Mesothelial cell of epicardium (in vitro differentiated cells): ENCODE data around the gene EML4. TPM values are rescaled to one million over a fixed set of nuclear protein-coding genes. Genes with fewer than 3 reads are reported as not detected.
"Not testable (repeated sequence)": the region's sequence is repeated elsewhere in the genome, so short reads cannot be mapped to it uniquely, and the experiment has no call there.

ENCODE experiments used
- DNase-seq, 2 experiments: peaks; one replicate each; pipeline ENCODE4 v3.0.0; 2021; ENCODE audit warnings: low spot score in 2 of 2; ENCODE audit not compliant: unreplicated experiment in 2 of 2
- H3K27ac Mint-ChIP-seq: 2 replicates; pipeline ENCODE4 v1.8.0; 2021; ENCODE audit warnings: mixed read lengths
- H3K27me3 Mint-ChIP-seq: 2 replicates; pipeline ENCODE4 v1.8.0; 2021; ENCODE audit warnings: low read depth, mixed read lengths
- H3K36me3 Mint-ChIP-seq: 2 replicates; pipeline ENCODE4 v1.8.0; 2021; ENCODE audit warnings: mixed read lengths
- H3K4me1 Mint-ChIP-seq: 2 replicates; pipeline ENCODE4 v1.8.0; 2021; ENCODE audit warnings: mixed read lengths
- H3K4me3 Mint-ChIP-seq: 2 replicates; pipeline ENCODE4 v1.8.0; 2021; ENCODE audit warnings: mild to moderate bottlenecking, moderate library complexity, mixed read lengths
- H3K9me3 Mint-ChIP-seq: 2 replicates; pipeline ENCODE4 v1.8.0; 2021; ENCODE audit warnings: mixed read lengths
- CTCF ChIP-seq: fragments of 200-600 bp; sonication (generic); IDR thresholded peaks from one replicate; pipeline ENCODE4 v1.5.0; 2021; ENCODE audit warnings: antibody characterized with exemption; ENCODE audit not compliant: unreplicated experiment
- total RNA-seq: library from RNA; stranded (reverse); gene quantifications from 3 replicates; pipeline ENCODE4 v1.2.1, GENCODE V29; 2021

EML4 gene
- total RNA-seq, 1 donor from 2014 or later, result 95.6 TPM

GRCh38 chr2:42172566-42172965 lies 3.4 kb downstream of the EML4 start:
- Mint-ChIP-seq H3K27me3 (no peaks in the 10 kb centered on the region), H3K4me3 (no peak overlapping the region), H3K27ac (peak overlapping the region; percentile 81), H3K9me3 (no peaks in the 10 kb centered on the region), H3K4me1 (peaks cover 22% of the 10 kb centered on the region), H3K36me3 (peaks cover 3% of the 10 kb centered on the region)
- DNase-seq, result no peak
- no peak for TF ChIP-seq CTCF

DNA sequence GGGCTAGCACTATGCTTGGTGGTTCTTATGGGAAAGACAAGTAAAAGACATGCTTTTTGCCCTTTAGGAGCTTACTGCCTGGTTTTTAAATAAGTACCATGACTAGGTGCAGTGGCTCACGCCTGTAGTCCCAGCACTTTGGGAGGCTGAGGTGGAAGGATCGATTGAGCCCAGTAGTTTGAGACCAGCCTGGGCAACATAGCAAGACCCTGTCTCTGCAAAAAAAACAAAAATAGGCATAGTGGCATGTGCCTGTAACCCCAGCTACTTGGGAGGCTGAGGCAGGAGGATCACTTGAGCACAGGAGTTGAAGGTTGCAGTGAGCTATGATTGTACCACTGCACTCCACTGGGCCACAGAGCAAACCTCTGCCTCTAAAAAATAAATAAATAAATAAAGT lies 4.3 kb downstream of the EML4 start:
- H3K4me3 Mint-ChIP-seq, H3K9me3 Mint-ChIP-seq, H3K36me3 Mint-ChIP-seq, H3K27ac Mint-ChIP-seq, DNase-seq, H3K27me3 Mint-ChIP-seq: not testable (repeated sequence)
- peaks cover 13% of the 10 kb centered on the region for H3K4me1 Mint-ChIP-seq

DNA sequence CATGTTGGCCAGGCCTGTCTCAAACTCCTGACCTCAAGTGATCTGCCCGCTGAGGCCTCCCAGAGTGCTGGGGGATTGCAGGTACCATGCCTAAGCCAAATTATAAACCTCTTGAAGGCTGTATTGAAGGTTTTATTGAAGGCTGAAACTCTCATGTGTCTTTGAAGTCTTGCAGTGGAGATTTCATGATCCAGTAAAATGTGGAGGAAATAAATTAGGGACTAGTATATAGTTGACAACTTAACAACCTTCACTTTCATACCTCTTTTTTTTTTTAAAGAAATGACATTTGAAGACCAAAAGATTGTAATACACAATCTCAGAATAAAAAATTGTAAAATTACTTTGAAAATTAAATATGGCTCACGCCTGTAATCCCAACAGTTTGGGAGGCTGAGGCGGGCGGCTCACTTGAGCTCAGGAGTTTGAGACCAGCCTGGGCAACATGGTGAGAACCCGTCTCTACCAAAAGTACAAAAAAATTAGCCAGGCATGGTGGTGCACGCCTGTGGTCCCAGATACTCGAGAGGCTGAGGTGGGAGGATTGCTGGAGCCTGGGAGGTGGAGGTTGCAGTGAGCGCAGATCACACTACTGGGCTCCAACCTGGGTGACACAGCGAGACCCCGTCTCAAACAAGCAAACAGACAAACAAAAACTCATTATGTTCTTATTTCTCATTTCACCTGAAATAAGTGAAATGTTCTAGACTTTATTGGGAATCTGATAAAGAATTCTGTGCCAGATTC lies 8.0 kb downstream of the EML4 start:
- no peak for DNase-seq
- H3K27me3 Mint-ChIP-seq, result no peaks in the 10 kb centered on the region
- no peak overlapping the region for H3K4me3 Mint-ChIP-seq
- no peaks in the 10 kb centered on the region for H3K9me3 Mint-ChIP-seq
- peaks cover 14% of the 10 kb centered on the region for H3K36me3 Mint-ChIP-seq
- peaks cover 7% of the 10 kb centered on the region for H3K4me1 Mint-ChIP-seq
- no peak overlapping the region for H3K27ac Mint-ChIP-seq
- TF ChIP-seq CTCF, result no peak

- no peak overlapping the region for H3K27ac Mint-ChIP-seq
- no peak for DNase-seq
- H3K27me3 Mint-ChIP-seq, result no peaks in the 10 kb centered on the region
- peaks cover 18% of the 10 kb centered on the region for H3K36me3 Mint-ChIP-seq
- no peak for TF ChIP-seq CTCF
- H3K4me3 Mint-ChIP-seq, result no peak overlapping the region
- H3K4me1 Mint-ChIP-seq, result peaks cover 15% of the 10 kb centered on the region
- no peaks in the 10 kb centered on the region for H3K9me3 Mint-ChIP-seq
Measured at GRCh38 chr2:42178335-42178734, 9.2 kb downstream of the EML4 start.

DNA sequence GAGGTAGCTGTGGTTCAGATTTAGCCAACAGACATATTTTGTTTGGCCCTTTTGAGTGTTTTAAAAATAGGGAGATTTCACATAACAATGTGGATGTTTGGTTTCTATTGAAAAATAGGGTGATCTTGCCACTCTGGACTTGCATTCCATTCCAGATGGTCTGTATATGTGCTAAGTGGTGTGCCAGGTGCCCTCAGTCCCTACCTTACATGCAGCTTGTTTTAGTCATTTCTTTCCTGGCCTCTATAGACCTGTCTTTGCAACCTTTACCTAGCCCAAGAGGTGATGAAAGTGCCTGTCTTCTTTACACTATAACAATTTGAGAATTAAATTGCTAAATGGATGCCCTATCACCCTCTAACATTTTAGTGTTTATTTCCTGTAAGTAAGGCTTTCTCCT lies 11.1 kb downstream of the EML4 start:
- no peak for TF ChIP-seq CTCF
- H3K9me3 Mint-ChIP-seq, result no peaks in the 10 kb centered on the region
- DNase-seq, result no peak
- H3K4me3 Mint-ChIP-seq, result no peak overlapping the region
- H3K27me3 Mint-ChIP-seq, result no peaks in the 10 kb centered on the region
- peaks cover 19% of the 10 kb centered on the region for H3K4me1 Mint-ChIP-seq
- peaks cover 18% of the 10 kb centered on the region for H3K36me3 Mint-ChIP-seq
- no peak overlapping the region for H3K27ac Mint-ChIP-seq

DNA sequence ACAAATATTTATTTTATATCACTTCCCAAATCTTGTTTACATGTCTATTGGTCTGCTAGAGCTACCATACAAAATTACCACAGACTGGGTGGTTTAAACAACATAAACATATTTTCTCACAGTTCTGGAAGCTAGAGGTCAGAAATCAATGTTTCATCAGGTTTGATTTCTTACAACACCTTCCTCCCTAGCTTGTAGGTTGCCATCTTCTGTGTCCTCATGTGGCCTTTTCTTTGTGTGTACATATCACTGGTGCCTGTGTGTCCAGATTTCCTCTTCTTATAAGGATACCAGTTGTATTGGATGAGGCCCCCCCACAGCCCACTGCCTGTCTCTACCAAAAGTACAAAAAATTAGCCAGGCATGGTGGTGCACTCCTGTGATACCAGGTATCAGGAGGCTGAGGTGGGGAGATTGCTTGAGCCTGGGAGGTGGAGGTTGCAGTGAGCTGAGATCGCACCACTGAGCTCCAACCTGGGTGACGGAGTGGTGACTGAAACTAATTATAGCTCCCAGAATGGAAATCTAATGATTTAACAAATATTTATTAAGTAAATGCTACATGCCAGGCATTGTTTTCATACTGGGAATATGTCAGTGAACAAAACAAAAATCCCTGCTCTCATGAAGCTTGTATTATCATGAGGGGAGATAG lies 13.6 kb downstream of the EML4 start:
- Mint-ChIP-seq H3K4me1 (peaks cover 28% of the 10 kb centered on the region), H3K9me3 (no peaks in the 10 kb centered on the region), H3K27ac (peak overlapping the region; percentile 64), H3K4me3 (no peak overlapping the region), H3K36me3 (peaks cover 15% of the 10 kb centered on the region), H3K27me3 (no peaks in the 10 kb centered on the region)
- TF ChIP-seq CTCF, result no peak
- DNase-seq, result no peak
